Stimulated activated CD4-positive, alpha-beta T cell treated with anti-CD3 and anti-CD28 coated beads, Interleukin-4, amount 100 ng/mL, for 4 hours (primary cell): Measurements from ENCODE around the gene CDH13.

Experiments
- DNase-seq, 2 experiments: peaks; one replicate each; pipeline ENCODE4 v3.0.0-alpha.2; 2020

CDH13 gene

GRCh38 chr16:83831456-83831987 lies 1204.8 kb downstream of the CDH13 start:
- DNase-seq: no peak

DNA sequence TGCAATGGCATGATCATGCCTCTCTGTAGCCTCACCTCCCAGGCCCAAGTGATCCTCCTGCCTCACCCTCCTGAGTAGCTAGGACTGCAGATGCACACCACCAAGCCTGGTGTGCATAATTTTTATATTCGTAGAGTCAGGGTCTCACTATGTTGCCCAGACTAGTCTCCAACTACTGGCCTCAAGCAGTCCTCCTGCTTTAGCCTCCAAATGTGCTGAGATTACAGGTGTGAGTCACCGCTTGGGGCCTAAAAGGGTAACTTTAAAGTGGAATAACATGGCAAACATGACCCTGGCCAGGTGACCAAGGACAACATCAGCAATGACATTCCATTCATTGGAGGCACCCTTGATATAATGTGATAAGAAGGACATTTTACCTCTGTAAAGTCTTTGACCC lies 1207.2 kb downstream of the CDH13 start:
- DNase-seq: no peak

- DNase-seq: no peak
These were observed 1209.1 kb downstream of the CDH13 start for GRCh38 chr16:83835586-83836566.

DNA sequence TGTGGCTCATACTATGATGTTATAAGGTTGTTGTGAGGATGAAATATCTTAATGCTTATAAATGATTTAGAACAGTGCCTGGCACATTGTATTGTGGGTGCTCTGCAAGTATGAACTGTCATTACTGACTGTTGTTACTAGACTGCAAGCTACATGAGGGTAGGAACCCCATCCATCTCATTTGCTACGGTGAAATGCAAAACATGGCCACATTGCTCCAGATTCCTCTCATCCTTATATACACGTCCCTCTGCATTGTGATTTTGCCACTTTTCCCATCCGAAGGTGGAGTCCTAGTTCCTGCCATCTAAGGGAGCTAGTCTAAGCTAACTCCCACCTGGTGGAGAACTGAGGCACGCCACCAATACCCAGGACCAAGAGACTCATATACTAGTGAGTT lies 1210.8 kb downstream of the CDH13 start:
- no peak for DNase-seq

DNA sequence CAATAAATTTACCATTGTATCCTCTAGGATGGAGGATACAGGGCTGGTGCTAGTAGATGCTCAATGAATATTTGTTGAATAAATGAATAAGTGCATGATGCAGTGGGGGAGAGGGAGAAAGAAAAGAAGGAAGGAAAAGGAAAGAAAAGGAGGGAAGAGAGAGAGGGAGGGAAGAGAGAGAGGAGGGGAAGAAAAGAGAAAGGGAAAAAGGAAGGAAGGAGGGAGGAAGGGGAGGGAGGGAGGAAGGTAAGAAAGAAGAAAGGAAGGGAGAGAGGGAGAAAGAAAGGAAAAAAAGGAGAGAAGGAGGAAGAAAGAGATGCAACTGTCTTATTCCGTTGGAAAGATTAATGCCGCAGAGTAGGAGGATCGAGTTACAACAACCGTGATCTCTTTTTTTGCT lies 1211.4 kb downstream of the CDH13 start:
- DNase-seq: no peak

DNA sequence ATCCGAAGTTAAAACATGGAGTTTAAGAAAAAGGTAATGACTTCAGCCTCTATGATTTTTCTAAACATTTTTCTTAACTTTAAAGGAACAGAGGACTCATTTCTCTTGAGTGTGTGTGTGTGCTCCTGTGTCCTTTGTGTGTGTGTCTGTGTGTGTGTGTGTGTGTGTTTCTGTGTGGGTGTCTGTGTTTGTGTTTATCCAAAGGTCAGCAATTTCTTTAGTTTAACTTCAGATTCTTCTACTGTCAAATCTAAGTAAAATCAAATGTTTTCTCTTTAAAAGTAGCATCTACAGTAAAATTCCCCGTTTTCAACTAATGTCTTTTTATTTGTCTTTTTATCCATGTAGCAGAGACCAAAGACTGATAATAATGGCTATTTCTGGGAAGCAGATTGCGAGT lies 1212.8 kb downstream of the CDH13 start:
- DNase-seq: no peak

- no peak for DNase-seq
These were observed 1213.4 kb downstream of the CDH13 start for GRCh38 chr16:83840060-83840617.

DNA sequence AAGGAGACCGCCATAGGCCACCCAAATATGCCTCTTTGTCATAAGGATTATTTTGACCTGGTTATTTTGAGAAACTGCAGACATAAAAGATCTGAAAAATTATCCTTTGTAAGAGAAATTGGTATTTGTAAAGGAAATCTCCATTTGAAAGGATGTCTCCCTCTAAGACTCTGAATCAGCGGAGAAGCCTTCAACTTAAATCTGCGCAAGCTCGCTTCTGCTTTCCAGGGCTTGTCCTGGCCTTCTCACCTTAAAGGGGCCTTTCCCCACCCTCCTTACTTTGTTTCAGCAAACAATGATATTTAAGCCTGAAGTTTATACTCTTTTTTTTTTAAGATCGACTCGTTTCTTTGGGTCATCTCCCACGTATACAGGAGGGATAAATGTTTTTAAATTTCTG lies 1215.5 kb downstream of the CDH13 start:
- no peak for DNase-seq

DNA sequence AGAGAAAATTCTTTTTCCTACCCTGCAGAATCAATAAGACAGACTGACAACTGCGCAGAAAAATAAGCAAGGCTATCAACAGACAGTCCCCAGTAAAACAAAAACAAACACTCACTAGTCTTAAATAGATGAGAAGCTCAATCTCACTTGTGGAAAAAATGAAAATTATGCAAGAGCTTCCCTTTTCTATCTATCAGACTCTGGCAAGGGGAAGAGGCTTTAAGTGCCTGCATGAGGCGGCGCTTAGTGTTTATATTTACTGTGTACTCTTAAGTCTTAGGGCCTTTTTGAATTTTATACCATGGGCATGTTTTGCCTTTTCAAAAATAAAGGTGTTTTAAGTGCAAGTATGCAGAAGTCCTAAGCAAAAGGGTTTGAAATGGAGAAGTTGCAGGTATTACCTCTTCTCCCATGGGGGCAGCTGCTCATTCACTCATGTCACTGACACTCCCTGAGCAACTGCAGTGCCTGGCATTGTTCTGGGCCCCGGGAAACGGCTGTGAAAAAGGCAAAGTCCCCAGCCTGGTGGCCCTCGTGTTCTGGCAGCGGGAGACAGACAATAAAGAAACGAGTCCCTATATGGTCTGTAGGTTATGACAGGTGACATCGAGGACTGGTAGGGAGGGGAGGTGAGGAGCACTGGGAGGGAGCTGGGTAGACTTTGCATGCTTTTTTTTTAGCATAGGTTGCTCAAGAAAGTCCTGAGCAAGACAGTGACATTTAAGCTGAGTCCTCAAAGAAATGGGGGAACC lies 1216.2 kb downstream of the CDH13 start:
- no peak for DNase-seq

GRCh38 chr16:83843657-83844056 lies 1216.9 kb downstream of the CDH13 start:
- DNase-seq: no peak

- DNase-seq: no peak
These were observed 1218.5 kb downstream of the CDH13 start for GRCh38 chr16:83845263-83845662.

- no peak for DNase-seq
These were observed 1220.8 kb downstream of the CDH13 start for GRCh38 chr16:83847371-83848225.

- DNase-seq: no peak
These were observed 1222.7 kb downstream of the CDH13 start for GRCh38 chr16:83849421-83849820.
